ENCODE measurements around the gene TRANK1.
"Not testable (repeated sequence)": the region's sequence is repeated elsewhere in the genome, so short reads cannot be mapped to it uniquely, and the experiment has no call there.

The TRANK1 gene

GRCh38 chr3:36956155-36956554, 11.3 kb upstream of the TRANK1 start:
- DNase-seq, result no peak

- DNase-seq, result no peak
Measured at GRCh38 chr3:36954452-36955134, 9.7 kb upstream of the TRANK1 start.

- DNase-seq, result not testable (repeated sequence)
Measured at GRCh38 chr3:36947814-36948213, 3.0 kb upstream of the TRANK1 start.

- no peak for DNase-seq
Measured at GRCh38 chr3:36945333-36945980, 603 bp upstream of the TRANK1 start.

- no peak for DNase-seq
Measured at GRCh38 chr3:36944012-36944640, 728 bp downstream of the TRANK1 start.

- DNase-seq, result no peak
Measured at GRCh38 chr3:36943601-36944000, 1.3 kb downstream of the TRANK1 start.

GRCh38 chr3:36942638-36943248, 2.1 kb downstream of the TRANK1 start:
- DNase-seq, result no peak

- DNase-seq, result no peak
Measured at GRCh38 chr3:36941658-36942057, 3.2 kb downstream of the TRANK1 start.

GRCh38 chr3:36941162-36941561, 3.7 kb downstream of the TRANK1 start:
- no peak for DNase-seq

GRCh38 chr3:36937492-36937891, 7.4 kb downstream of the TRANK1 start:
- DNase-seq, result no peak

- DNase-seq, result no peak
Measured at GRCh38 chr3:36933540-36934296, 11.1 kb downstream of the TRANK1 start.

GRCh38 chr3:36931424-36931823, 13.4 kb downstream of the TRANK1 start:
- not testable (repeated sequence) for DNase-seq

- DNase-seq, result no peak
Measured at GRCh38 chr3:36928220-36928619, 16.6 kb downstream of the TRANK1 start.

GRCh38 chr3:36926292-36926897, 18.5 kb downstream of the TRANK1 start:
- no peak for DNase-seq

GRCh38 chr3:36924744-36925521, 19.9 kb downstream of the TRANK1 start:
- DNase-seq, result no peak

GRCh38 chr3:36923981-36924743, 20.7 kb downstream of the TRANK1 start:
- DNase-seq, result no peak

GRCh38 chr3:36923523-36923943, 21.3 kb downstream of the TRANK1 start:
- DNase-seq, result no peak

GRCh38 chr3:36920884-36921567, 23.8 kb downstream of the TRANK1 start:
- no peak for DNase-seq

- DNase-seq, result no peak
Measured at GRCh38 chr3:36919439-36920160, 25.3 kb downstream of the TRANK1 start.

- DNase-seq, result no peak
Measured at GRCh38 chr3:36918050-36918449, 26.8 kb downstream of the TRANK1 start.

Measured in NCI-H446 treated with DMSO at 0.1 percent for 48 hours (cell line).